Measurements from ENCODE around the gene KCNB1.
A peak's percentile ranks its signal among the peaks of the same experiment; 100 is the strongest.

The KCNB1 gene

DNA sequence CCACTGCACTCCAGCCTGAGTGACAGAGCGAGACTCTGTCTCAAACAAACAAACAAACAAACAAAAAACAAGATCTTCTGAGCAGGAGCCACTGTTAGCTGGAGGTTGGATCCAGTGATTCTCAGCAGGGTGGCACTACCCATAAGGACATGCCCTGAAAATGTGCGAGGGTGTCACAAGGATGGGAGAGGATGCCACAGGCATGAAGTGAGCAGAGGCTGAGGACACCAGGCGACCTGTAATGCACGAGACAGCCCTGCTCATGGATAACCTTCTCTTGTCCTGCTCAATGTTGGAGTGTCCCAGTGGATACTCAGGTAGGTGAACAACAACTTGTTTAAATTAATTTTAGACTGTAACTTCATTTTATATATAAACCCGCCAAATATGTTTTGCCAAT, 76.8 kb downstream of the KCNB1 start:
- DNase-seq = no peak

DNA sequence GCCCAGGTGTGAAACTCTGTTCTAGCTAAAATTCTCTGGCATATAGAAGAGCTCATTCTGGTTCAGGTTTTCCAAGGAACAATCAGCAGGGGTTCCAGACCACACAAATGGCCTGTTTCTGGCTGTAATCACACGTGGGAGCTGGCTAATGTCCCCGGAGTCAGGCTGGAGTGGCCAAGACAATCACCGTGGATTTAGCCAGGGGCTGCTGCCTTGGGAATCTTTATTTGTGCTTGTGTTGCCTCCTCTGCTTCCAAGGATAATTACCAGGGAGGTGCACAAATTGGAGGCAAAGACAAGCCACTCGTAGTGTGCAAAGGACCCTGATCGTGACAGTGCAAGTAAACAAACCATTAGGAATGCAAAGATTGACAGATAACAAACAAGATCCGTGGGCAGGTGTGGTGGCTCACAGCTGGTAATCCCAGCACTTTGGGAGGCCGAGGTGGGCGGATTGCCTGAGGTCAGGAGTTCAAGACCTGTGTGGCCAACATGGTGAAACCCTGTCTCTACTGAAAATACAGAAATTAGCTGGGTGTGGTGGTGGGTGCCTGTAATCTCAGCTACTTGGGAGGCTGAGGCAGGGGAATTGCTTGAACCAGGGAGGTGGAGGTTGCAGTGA, 77.3 kb downstream of the KCNB1 start:
- DNase-seq = no peak

DNA sequence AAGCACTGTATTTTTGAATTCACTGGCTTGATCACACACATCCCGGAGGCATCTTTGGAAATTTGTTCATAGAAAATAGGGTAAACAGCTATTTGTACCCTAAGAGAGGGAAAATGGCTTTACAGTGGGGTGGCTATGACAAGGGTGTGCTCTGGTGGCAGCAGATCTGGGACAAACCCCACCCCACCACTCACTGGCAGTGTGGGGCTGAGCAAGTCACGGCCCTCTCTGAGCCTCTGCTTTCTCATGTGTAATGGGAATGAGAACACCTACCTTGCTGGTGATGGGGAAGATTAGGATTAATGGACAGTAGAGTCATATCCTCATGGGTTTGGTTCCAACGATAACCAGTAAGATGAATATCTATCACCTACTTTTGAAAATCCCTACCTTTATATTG, 78.0 kb downstream of the KCNB1 start:
- no peak for DNase-seq

DNA sequence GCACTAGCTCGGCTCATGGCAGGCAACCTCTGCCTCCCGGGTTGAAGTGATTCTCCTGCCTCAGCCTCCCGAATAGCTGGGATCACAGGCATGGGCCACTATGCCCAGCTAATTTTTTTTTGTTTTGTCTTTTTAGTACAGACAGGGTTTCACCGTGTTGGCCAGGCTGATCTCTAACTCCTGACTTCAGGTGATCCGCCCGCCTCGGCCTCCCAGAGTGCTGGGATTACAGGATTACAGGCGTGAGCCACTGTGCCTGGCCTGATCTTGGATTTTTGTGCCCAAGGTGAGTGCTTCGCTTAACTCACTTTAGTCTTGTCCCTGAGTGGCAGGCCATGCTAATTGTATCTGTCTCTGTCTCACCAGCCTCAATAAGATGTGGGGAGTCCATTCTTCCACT, 78.6 kb downstream of the KCNB1 start:
- DNase-seq = no peak

DNA sequence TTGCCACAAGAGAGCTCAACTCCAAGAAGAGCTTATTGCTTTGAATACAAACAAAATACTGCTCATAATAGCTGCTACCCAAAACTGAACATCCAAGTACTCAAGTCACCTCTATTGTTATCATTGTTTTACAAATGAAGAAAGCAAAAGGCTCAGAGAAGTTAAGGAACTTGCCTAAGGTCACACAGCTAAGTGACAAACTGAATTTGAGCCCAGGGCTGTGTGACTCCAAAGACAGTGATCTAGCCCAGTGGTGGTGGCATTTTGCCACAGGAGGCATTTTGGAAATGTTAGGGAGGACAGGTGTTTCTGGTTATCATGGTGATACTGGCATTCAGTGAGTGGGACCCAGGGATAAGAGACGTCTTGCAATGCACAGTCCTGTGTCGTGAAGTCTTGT, 79.5 kb downstream of the KCNB1 start:
- DNase-seq = no peak

DNA sequence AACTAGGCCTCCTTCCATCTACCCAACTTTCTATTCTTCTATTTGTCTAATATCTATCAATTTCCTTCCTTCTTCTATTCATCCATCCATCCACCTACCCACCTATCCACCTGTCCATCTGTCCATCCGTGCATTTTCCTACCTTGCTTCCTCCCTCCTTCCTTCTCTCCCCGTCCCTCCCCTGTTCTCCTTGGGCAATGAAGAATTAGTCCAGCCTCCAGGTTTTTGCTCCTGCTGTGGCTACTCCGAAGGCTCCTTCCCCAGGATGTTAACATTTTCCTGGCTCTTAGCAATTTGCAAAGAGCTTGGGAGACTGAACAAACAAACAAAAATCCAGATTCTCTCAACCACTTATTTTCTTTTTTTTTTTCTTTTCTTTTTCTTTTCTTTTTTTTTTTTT, 81.6 kb downstream of the KCNB1 start:
- DNase-seq = no peak

DNA sequence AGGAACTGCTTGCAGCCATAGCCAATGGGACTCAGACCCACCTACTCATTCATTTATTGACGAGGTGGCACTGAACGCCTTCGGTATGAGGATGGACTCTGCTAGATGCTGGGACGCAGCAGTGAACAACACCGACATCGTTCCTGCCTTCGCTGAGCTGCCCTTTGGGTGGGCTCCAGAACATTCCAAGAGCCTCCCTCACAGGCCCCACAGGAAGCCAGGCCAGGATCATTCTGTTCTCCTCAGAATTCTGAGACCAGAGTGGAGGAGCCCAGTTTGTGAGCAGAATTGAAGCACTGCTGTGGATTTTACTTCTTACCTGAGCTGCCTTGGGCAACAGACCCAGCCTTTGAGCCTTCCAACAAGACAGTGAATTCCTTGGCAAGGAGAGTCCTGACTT, 82.1 kb downstream of the KCNB1 start:
- no peak for DNase-seq

DNA sequence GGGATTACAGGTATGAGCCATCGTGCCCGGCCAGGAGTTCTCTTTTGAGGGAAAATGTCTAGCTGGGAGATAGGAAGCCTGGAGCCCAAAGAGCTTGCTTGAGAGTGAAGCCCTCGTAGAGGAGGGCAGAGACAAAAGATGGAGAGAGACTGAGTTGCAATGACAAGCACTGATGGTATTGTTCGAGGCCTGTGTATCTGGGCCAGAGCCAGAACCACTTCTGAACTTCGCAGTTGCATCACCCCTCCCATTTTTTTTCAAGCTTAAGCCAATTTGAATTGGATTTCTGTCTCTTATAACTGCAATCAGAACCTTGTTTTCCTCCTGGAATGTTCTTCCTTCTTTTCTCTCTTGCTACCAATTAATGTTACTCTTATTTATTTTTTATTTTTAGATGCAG, 83.1 kb downstream of the KCNB1 start:
- no peak for DNase-seq

DNA sequence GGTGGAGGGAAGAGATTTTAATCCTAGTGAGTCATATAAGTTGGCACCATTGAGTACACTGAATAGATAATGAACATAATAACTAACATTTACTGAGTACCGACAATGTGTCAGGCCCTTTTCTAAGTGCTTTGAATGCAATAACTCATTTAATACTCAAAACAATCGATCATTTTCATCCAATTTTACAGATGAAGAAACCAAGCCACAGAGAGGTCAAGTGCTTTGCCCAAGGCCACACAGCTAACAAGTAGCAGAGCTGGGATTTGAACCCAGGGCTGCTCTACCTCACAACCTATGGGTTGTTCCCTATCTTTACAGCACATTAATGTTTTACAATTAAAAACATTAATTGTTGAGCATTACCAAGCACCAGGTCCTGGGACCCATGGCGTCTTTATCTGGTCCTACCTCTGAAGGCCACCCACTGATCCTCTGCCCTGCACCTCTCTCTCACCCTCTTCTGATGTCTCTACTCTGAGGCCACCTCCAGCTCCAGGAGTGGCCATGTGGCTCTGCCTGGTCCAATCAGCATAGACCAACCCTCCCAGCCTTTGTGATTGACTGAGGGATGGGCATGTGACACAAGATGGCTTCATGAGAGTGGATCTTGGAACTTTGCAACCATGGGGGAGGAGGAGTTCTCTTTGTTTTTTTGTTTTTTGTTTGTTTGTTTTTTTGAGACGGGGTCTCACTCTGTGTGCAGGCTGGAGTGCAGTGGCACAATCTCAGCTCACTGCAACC, 83.9 kb downstream of the KCNB1 start:
- DNase-seq = no peak

DNA sequence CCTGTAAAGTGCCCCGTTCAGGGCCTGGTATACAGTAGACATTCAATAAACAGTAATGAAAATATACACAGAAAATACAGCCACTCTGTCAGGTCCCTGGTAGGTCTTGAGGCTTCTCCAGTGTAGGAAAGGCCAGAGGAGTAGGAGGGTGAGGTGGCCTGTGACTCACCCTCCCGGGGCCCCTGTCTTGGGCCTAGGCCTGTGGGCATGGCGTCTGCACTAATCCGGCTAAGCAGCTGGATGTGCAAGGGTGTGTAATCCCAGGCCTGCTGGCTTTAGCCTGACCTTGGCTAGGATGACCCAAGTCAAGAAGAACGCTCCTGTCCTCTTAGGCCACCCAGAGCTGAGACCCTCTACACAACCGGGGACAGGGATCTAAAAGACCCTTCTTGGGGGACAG, 84.9 kb downstream of the KCNB1 start:
- DNase-seq = no peak

DNA sequence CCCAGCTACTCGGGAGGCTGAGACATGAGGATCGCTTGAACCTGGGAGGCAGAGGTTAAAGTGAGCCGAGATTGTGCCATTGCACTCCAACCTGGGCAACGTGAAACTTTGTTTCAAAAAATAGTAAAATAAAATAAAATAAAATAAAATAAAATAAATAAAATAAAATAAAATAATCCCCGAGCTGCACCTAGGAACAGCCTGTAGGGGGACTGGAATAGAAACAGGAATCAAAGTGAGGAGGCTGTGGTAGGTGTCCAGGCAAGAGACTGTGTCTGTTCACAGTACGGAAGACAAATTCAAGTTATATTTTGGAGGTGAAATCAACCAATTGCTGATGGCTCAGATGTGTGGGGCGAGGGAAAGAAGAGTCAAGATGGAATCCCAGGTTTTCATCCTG, 86.2 kb downstream of the KCNB1 start:
- DNase-seq = no peak

DNA sequence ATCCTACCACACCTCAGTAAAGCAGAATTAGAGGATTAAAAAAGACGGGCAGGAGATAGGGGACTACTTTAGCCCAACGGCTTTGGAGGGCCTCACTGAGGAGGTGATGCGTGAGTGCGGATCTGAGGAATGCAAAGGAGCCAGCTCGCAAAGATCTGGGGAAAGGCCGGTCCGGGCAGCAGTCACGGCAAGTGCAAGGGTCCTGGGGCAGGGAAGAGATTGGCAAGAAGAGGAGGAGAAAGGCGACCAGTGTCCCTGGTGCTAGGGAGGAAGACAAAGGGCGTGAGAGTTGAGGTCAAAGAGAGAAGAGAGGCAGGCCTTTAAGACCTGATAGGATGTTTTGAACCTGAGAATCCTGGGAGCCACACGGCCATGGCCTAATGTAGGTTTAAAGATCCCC, 86.8 kb downstream of the KCNB1 start:
- DNase-seq = no peak

DNA sequence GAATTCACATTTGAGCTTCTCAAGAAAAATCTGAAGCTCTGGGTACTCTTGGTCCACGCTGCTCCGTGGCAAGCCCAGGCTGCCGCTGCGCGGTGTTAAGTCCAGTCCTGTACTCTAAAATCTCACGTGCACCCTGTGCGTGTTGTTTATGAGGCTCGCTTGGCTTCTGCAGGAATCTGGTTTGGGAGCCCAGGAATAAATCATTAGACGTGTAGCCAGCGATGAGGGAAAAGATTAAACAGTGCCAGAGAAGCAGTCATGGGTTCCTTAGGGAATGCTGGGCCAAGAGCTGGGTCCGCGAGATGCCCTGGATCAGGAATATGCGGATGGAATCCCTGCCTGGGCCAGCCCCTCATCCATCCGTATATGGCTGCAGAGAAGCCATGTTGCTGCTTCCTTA, 87.3 kb downstream of the KCNB1 start:
- DNase-seq = no peak

DNA sequence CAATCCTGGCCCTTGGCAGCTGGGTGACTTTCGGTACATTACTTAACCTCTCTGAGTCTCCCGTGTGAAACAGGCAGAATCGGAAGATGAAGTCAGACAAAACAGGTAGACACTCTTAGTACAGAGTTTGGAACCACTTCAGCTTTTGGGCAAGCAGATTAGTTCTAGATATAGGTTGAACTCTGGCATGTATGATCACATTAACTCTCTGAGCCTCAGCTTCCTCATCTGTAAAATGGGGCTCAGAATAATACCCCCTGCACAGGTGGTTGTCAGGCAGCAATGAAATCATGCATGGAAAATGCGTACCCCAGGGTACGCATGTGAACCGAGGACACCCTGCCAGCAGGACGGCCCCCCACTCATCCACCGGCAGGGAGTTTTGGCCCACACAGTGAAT, 87.7 kb downstream of the KCNB1 start:
- no peak for DNase-seq

DNA sequence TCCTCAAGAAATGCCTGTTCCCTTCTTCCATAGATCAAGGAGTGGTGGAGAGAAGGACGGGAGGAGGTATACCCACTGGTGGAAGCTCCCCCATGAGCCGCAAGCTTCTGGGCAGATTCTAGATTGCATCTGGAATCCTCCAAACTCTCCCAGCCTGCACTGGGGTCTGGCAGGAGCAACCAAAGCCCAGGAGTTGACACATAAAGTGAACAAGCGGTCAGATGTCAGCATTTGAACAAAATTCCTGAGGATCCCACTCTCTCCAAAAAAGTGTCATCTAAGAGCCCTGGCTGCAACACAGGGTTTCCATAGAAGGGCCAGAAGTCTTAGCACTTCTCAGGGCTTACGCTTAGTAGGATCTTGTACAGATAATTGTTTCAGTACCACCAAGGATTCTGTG, 88.2 kb downstream of the KCNB1 start:
- no peak for DNase-seq

DNA sequence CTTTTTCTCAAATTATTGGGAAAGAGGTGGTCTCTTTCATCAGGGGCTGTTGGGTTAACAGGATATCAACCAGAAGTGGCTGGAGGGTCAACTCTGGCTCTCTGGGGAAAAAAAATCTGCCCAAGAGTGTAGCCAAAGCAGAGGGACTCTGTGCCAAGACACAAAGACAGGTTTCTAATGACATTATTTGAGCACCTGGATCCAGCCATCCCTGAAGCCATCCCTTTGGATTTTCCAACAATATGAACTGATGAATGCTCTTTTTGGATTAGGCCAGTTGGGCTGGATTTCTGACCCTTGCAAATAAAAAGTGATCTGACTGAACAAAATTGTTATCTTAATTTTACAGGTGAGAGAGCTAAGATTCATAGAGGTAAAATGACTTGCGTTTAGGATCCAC, 88.7 kb downstream of the KCNB1 start:
- DNase-seq = no peak

DNA sequence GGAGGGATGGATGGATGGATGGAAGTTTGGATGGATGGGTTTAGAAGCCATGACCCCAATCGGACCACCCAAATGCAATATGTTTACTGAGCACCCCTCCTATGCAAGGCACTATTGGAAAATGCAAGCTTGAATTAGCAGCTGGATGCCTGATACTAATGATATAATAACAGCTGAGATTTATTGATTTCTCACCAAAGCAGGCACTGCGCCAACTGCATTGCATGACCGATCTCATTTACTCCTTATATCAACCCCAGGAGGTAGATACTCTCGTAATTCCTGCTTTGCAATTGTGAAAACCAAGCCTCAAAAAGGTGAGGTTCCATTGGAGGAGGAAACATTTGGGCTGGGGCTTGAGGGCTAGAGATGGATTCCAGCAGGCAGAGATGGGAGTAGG, 89.7 kb downstream of the KCNB1 start:
- no peak for DNase-seq

DNA sequence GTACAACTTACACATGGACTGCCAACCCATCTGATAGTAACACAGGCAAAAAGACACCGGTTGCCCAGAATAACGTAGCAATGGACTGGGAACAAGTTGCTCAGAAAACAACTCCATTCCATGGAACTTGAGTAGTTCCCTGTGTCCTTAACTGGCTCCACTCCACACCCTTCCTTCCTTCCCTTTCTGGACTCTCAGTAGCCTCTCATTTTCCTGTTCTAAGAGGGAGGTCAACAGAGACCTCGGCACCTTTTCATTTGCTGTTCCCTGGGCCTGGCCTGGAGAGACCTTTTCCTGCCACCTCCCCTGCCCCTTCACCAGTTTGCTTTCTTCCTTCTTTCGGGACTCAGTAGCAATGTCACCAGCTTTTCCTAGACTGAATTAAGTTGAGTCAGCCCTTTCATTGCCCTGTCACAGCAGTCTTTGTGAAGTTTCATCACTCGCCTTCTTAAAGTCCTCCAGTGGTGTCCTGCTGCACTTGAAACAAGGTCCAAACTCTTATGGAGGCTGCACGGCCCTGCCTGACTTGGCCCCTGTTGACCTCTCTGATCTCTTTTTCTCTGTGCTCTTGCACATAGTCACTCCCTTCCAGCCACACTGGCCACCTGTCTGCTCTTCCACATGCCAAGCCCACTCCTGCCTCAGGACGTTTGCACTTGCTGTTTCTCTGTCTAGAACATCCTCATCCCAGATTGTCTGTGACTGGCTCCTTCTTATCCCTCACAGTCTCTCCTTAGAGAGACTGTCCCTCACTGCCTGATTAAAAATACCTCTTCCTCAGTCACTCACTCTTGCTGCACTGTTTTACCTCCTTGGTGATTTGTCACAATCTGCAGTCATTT, 90.8 kb downstream of the KCNB1 start:
- no peak for DNase-seq

DNA sequence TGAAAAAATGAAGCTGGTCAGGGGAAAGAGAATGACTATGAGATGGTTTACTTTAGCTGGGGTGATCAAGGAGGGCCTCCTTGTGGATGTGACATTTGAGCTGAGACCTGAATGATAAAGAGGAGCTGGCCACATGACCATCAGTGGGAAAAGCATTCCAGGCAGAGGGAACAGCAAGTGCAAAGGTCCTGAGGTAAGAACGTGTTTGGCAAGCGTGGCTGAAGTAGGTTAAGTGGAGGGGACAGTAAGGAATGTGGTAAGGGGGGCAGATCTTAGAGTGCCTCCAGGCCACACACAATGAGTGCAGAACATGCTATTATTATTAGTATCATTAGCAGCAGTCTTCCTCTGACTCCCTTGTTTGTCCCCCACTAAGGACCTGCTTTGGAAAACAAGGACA, 92.6 kb downstream of the KCNB1 start:
- DNase-seq = no peak

DNA sequence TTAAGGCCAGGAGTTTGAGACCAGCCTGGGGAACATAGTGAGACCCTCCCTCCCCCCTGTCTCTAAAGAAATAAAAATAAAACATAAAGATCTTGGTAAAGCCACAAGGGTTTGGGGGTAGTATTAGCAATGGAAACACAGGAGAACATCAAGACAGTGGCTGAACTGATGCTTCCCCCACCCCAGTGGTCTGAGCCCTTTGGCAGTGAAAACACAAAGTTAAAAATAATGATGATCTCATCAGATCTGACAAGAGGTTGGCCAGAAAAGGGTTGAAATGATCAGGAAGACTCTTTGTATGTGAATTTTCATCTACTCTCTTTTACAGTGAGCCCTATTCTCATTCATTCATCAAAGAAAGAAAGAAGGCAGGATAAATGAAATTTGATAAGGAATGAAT, 93.7 kb downstream of the KCNB1 start:
- no peak for DNase-seq

DNA sequence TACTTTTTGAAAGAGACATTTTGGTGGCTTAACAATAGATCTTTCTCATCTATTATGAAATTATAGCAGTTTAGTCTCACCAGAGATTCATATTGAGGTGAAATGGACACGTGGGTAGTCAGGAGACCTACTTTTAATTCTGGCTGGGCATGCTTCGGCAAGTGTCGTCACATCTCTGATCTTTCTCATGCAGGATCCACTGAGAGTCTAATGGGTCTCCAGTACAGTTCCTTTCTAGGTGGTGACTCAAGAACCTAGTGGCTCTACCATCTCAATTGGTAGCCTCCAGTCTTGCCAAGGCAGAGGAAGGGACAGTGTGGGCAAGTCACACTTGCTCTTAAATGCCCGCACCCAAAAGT, 94.9 kb downstream of the KCNB1 start:
- DNase-seq = no peak

DNA sequence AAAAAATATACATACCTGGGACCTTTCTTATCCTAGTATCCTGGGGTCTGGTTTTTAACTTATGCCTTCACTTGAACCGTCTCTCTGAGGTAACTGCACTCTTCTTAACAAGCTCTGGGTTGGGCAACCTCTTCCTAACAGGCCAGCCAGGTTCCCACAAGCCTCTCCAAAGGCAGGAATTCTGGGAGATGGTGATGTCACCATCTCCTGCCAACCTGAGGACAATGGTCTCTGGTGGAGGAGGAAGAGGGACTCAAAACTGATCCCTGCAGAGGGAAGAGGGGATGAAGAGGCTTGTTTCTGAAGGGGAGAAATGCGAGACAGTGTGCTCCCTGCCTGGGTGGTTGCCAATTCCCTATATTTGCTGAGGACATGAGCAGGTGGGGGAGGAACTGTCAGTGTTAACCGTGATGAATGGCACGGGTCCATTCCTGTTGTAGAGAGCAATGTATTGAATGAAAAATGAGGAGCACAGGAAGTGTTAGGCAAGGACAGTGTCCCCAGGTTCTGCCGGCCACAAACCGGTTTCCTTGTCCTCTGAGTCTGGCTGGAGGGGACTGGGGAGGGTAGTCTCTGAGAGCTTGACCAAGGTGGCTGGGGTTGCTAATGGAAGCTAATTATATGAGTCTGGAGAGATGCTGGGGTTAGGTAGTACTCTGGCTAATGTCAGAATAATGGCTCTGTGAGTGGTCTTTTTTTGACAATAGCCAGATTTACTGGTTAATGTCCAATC, 95.5 kb downstream of the KCNB1 start:
- no peak for DNase-seq

DNA sequence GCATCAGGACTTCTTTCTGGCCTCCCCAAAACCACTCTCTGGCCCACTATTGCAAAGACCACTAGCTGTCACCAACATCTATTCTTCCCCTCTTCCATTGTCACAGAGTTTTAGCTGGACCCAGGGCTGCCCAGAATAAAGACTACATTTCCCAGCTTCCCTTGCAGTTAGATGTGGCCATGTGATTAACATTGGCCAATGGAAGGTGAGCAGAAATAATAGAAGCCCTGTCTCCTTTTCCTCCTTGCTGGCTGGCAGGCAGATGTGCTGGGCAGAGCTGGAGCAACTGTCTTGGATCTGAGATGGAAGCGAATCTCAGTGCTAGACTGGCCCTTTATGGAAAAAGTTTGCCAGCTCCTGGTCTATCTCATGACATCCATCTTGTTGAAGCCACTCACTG, 97.0 kb downstream of the KCNB1 start:
- DNase-seq = peak; percentile 45

Measured in hematopoietic multipotent progenitor cell treated with erythropoietin and hydrocortisone succinate and interleukin-3 and kit ligand, for 8 days (in vitro differentiated cells).